Activated CD8-positive, alpha-beta T cell treated with anti-CD3 and anti-CD28 coated beads for 36 hours (primary cell): ENCODE data around the gene SERPINA12. TPM values are rescaled to one million over a fixed set of nuclear protein-coding genes. Genes with fewer than 3 reads are reported as not detected.
"Not testable (repeated sequence)": the region's sequence is repeated elsewhere in the genome, so short reads cannot be mapped to it uniquely, and the experiment has no call there.

Experiments
- ATAC-seq: fragments of 200-7000 bp; cut with Tn5 transposase; one replicate; pipeline ENCODE4 v1.10.0; 2021; ENCODE audit warnings: mild to moderate bottlenecking, moderate library complexity
- CTCF ChIA-PET: fragments of 350-600 bp; sonication (Branson Sonifier 250); formaldehyde crosslinking; loops from one replicate; lab custom pipeline; 2021; ENCODE audit warnings: antibody characterized with exemption; lab: Charles Lee
- POLR2A ChIA-PET: fragments of 350-600 bp; sonication (Branson Sonifier 250); formaldehyde crosslinking; loops from one replicate; lab custom pipeline; 2021; ENCODE audit warnings: antibody characterized with exemption; lab: Charles Lee
- DNase-seq: peaks from one replicate; pipeline ENCODE4 v3.0.0-alpha.2; 2020
- H3K27ac Mint-ChIP-seq: one replicate; pipeline ENCODE4 v1.8.0; 2021; ENCODE audit warnings: mild to moderate bottlenecking, mixed read lengths
- H3K27me3 Mint-ChIP-seq: one replicate; pipeline ENCODE4 v1.8.0; 2021; ENCODE audit warnings: mixed read lengths
- H3K36me3 Mint-ChIP-seq: one replicate; pipeline ENCODE4 v1.8.0; 2021; ENCODE audit warnings: low read depth, mixed read lengths
- H3K4me1 Mint-ChIP-seq: one replicate; pipeline ENCODE4 v1.8.0; 2021; ENCODE audit warnings: low read depth, mixed read lengths
- H3K4me3 Mint-ChIP-seq: one replicate; pipeline ENCODE4 v1.8.0; 2021; ENCODE audit warnings: mild to moderate bottlenecking, moderate library complexity, mixed read lengths
- H3K9me3 Mint-ChIP-seq: one replicate; pipeline ENCODE4 v1.8.0; 2021; ENCODE audit warnings: mixed read lengths
- CTCF ChIP-seq: fragments of 200-600 bp; IDR thresholded peaks from one replicate; pipeline ENCODE4 v1.8.0; 2022; ENCODE audit warnings: antibody characterized with exemption, mild to moderate bottlenecking
- intact Hi-C: fragments of 100-400 bp; cut with micrococcal nuclease; formaldehyde crosslinking; loops from one replicate; pipeline ENCODE4 v1.10.0; 2022
- total RNA-seq, 2 experiments: library from RNA; stranded (reverse); gene quantifications; one replicate each; pipeline ENCODE4 v1.2.3, GENCODE V29; 2021

The SERPINA12 gene
- total RNA-seq, 2 experiments from 2014 or later = not detected

DNA sequence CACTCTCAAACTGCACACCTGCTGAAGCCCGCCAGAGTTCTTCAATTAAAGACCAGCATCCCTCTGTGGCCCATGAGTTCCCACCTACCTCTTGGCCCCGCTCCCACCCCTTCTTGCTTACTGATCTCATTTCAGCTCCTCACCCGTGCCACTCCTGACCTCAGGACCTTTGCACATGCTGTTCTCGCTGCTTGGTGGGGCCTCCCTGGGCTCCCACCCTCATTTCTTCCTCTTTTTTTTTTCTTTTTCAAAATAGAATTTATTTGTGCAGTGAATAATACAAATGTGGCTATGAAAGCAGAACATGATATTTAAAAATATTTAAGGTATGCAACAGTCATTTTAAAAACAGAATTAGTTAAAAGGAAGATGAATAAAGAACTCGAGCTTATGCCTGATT is 24.8 kb downstream of the SERPINA12 start:
- no peak for TF ChIP-seq CTCF
- H3K27me3 Mint-ChIP-seq = peaks cover 14% of the 10 kb centered on the region

DNA sequence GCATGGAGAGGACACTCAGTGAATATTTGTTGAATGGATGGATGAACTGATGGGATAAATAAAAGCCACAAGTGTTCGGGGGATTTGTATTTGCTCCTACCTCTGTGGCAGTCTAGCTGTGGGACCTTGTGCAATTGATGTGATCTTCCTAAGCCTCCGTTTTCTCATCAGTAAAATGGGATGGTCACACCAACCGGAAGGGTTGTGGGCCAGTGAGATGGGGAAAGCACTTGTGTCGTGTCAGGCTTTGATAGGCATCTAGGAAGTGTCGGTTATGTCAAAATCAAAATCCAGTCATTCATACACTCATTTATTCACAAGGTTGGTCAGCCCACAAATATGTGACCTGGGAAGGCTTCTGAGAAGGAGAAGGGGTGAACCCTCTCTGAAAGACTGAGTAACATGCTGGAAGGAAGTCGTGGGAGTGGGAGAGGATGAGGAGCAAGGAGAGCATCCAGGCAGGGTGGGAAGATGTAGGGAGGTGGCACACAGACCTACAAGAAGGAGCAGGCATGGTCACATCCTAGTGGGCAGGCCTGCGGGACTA is 25.5 kb downstream of the SERPINA12 start:
- Mint-ChIP-seq H3K4me3 (no peak overlapping the region), H3K27me3 (peaks cover 14% of the 10 kb centered on the region)

More for the DNA sequence above, 24.8 kb downstream of the SERPINA12 start:
- no peak overlapping the region for H3K27ac Mint-ChIP-seq
- CTCF ChIA-PET = interaction anchor here (1.0 to 2.8 kb wide), 8 partner anchors 8 to 348 kb away, joined by 3 to 12 read pairs (median 4); partner anchors contain the start of gene SERPINA9
- H3K4me3 Mint-ChIP-seq = no peak overlapping the region
- H3K36me3 Mint-ChIP-seq = no peaks in the 10 kb centered on the region
- POLR2A ChIA-PET = no interaction called here
- no peak for DNase-seq
- no peaks in the 10 kb centered on the region for H3K9me3 Mint-ChIP-seq
- intact Hi-C loops = no loop called here
- H3K4me1 Mint-ChIP-seq = no peaks in the 10 kb centered on the region
- ATAC-seq = no peak

GRCh38 chr14:94483071-94483451 is 26.2 kb downstream of the SERPINA12 start:
- intact Hi-C loops = no loop called here
- CTCF ChIA-PET = no interaction called here
- Mint-ChIP-seq H3K27me3 (peaks cover 14% of the 10 kb centered on the region), H3K4me3 (no peak overlapping the region), H3K9me3 (peaks cover 8% of the 10 kb centered on the region), H3K4me1 (no peaks in the 10 kb centered on the region), H3K36me3 (no peaks in the 10 kb centered on the region), H3K27ac (no peak overlapping the region)
- no peak for DNase-seq
- POLR2A ChIA-PET = no interaction called here
- TF ChIP-seq CTCF = no peak
- no peak for ATAC-seq

More for the DNA sequence above, 25.5 kb downstream of the SERPINA12 start:
- ChIA-PET POLR2A (no interaction called here), CTCF (no interaction called here)
- intact Hi-C loops = no loop called here
- ATAC-seq = no peak
- no peak for DNase-seq
- no peaks in the 10 kb centered on the region for H3K4me1 Mint-ChIP-seq
- H3K27ac Mint-ChIP-seq = no peak overlapping the region
- no peaks in the 10 kb centered on the region for H3K36me3 Mint-ChIP-seq
- peaks cover 5% of the 10 kb centered on the region for H3K9me3 Mint-ChIP-seq
- TF ChIP-seq CTCF = no peak

DNA sequence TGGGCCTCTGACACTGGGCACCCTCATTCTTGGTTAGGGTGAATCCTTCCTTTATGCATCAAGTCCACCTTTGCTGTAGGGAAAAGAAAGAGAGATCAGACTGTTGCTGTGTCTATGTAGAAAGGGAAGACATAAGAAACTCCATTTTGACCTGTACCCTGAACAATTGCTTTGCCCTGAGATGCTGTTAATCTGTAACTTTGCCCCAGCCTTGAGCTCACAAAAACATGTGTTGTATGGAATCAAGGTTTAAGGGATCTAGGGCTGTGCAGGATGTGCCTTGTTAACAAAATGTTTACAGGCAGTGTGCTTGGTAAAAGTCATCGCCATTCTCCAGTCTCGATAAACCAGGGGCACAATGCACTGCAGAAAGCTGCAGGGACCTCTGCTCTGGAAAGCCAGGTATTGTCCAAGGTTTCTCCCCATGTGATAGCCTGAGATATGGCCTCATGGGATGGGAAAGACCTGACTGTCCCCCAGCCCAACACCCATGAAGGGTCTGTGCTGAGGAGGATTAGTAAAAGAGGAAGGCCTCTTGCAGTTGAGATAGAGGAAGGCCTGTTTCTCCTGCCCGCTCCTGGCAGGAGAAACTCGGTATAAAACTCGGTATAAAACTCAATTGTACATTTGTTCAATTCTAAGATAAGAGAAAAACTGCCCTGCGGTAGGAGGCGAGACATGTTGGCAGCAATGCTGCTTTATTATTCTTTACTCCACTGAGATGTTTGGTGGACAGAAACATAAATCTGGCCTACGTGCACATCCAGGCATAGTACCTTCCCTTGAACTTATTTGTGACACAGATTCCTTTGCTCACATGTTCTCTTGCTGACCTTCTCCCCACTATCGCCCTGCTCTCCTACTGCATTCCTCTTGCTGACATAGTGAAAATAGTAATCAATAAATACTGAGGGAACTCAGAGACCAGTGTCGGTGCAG is 26.9 kb downstream of the SERPINA12 start:
- DNase-seq, H3K4me3 Mint-ChIP-seq, intact Hi-C loops, H3K4me1 Mint-ChIP-seq, H3K9me3 Mint-ChIP-seq, POLR2A ChIA-PET, H3K36me3 Mint-ChIP-seq, ATAC-seq, H3K27ac Mint-ChIP-seq, CTCF ChIA-PET: not testable (repeated sequence)
- H3K27me3 Mint-ChIP-seq = peaks cover 14% of the 10 kb centered on the region

GRCh38 chr14:94481468-94482131 is 27.7 kb downstream of the SERPINA12 start:
- Mint-ChIP-seq H3K4me1 (no peaks in the 10 kb centered on the region), H3K9me3 (peaks cover 8% of the 10 kb centered on the region), H3K27ac (no peak overlapping the region), H3K4me3 (no peak overlapping the region), H3K27me3 (peaks cover 14% of the 10 kb centered on the region), H3K36me3 (no peaks in the 10 kb centered on the region)
- CTCF ChIA-PET = interaction anchor here (1.3 to 1.4 kb wide), 2 partner anchors 48 to 345 kb away, joined by 3 read pairs; no protein-coding TSS in a partner anchor
- POLR2A ChIA-PET = no interaction called here
- no peak for TF ChIP-seq CTCF
- ATAC-seq (no peak), DNase-seq (no peak)
- intact Hi-C loops = no loop called here
